ENCODE measurements around the gene NOP9.

The NOP9 gene

DNA sequence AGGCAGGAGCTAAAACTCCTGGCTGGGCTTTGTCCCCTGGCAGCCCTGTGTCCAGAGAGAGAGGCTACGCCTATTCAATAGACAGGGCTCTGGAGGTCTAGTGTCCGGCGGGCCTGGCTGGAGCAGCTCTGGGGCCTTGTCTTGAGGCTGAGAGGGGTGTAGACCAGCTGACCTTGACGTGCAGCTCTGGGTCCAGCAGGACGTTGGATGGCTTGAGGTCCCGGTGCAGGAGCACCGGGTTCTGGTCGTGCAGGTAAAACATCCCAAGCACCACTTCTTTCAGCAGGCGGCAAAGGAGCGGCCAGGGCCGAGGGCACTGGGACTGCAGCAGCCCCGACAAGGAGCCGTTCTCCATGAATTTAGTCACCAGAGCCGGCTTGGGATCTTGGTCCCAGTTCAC lies 39.2 kb downstream of the NOP9 start:
- Histone ChIP-seq H3K9ac (no peak overlapping the region), H3K27me3 (ENCODE audit: control insufficient read depth, insufficient read depth, low read length) (no peaks in the 10 kb centered on the region), H3K27ac (no peak overlapping the region), H3K36me3 (ENCODE audit: control insufficient read depth, insufficient read depth, low read length) (no peaks in the 10 kb centered on the region), H3K4me3 (ENCODE audit: low read depth, low read length) (no peak overlapping the region), H3K9me3 (ENCODE audit: control insufficient read depth, low read length) (no peaks in the 10 kb centered on the region), H2AFZ (no peak overlapping the region), H3K79me2 (no peaks in the 10 kb centered on the region), H3K4me1 (peaks cover 3% of the 10 kb centered on the region), H3K4me2 (ENCODE audit: low read length) (peak overlapping the region; percentile 42)
- TF ChIP-seq, protein P1, sequence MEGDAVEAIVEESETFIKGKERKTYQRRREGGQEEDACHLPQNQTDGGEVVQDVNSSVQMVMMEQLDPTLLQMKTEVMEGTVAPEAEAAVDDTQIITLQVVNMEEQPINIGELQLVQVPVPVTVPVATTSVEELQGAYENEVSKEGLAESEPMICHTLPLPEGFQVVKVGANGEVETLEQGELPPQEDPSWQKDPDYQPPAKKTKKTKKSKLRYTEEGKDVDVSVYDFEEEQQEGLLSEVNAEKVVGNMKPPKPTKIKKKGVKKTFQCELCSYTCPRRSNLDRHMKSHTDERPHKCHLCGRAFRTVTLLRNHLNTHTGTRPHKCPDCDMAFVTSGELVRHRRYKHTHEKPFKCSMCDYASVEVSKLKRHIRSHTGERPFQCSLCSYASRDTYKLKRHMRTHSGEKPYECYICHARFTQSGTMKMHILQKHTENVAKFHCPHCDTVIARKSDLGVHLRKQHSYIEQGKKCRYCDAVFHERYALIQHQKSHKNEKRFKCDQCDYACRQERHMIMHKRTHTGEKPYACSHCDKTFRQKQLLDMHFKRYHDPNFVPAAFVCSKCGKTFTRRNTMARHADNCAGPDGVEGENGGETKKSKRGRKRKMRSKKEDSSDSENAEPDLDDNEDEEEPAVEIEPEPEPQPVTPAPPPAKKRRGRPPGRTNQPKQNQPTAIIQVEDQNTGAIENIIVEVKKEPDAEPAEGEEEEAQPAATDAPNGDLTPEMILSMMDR (IDR thresholded peaks at IDR 0.05) = no peak

DNA sequence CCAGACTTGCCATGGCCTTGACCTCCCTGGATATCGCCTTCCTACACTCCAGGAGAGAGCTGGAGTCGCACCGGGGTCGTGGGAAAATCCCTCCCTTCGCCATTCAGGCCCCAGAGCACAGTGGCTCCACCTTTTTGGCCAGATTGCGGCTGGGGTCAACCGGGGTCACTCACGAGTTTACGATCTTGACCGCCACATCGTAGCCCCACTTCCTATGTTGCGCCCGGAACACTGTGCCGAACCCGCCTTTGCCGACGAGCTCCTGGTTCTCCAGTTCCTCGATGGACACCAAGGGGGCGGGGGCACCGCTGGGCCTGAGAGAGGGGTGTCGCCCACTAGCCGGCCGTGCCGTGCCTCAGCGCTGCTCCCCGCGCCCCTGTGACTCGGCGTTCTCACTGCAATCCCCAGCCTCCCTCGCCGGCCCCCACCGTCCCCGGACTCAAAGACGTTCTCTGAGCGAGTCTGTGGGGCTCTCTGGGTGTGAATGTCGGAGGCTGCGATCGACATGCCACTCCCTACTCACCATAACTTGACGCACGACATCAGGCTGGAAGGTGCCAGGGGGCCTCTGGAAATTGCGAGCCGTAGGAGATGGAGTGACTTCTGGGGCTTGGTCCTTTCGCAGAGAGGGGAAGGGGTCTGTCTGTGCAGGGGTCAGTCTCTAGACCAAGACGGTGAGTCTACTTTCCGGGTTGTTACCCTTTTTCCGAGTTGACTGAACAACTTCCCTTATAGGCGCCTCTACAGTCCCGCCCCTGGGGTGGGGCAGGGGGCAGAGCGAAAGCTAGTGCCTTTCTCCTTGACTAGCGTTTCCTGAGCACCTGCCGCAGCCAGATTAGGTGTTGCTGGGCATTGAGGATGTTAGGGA lies 39.9 kb downstream of the NOP9 start, which contains the start of gene RIPK3:
Gene RIPK3, minus strand, starts transcription at position 708 of the 868 bp plus-strand sequence. Its CDS starts 165 bp downstream, at position 543.
- Histone ChIP-seq H3K9ac (no peak within 1 kb of the TSS), H3K4me1 (peaks cover 2% of the 10 kb centered on the region), H3K27me3 (ENCODE audit: control insufficient read depth, insufficient read depth, low read length) (no peaks in the 10 kb centered on the region), H3K9me3 (ENCODE audit: control insufficient read depth, low read length) (no peaks in the 10 kb centered on the region), H3K36me3 (ENCODE audit: control insufficient read depth, insufficient read depth, low read length) (no peaks in the 10 kb centered on the region), H3K4me3 (ENCODE audit: low read depth, low read length) (peak within 1 kb of the TSS; percentile 13), H3K27ac (peak within 1 kb of the TSS; percentile 7), H2AFZ (peak within 1 kb of the TSS; percentile 70), H3K79me2 (no peaks in the 10 kb centered on the region), H3K4me2 (ENCODE audit: low read length) (peak within 1 kb of the TSS; percentile 42)
- TF ChIP-seq, protein P1 (IDR thresholded peaks at IDR 0.05) = no peak

DNA sequence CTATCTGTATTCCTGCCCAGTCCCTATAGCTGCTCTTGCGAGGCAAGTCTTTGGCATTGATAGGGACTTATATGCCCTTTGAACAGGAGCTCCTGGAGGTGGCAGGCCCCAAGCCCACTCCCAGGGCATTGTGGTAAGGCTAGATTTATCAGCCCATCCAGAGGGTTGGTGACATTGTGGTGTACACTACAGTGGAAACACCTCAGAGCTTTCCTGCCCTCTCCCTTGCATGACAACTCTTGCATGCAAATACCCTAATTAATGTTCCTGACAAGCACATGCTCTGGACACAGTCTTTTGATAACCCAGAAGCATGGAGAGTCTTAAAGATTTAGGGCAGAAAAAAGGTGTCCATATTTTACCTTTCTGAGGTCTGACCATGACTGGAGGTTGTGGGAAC lies 41.0 kb downstream of the NOP9 start:
- H3K27me3 ChIP-seq (ENCODE audit: control insufficient read depth, insufficient read depth, low read length) = no peaks in the 10 kb centered on the region
- H2AFZ ChIP-seq = no peak overlapping the region
- TF ChIP-seq, protein P1 (IDR thresholded peaks at IDR 0.05) = no peak
- no peaks in the 10 kb centered on the region for H3K79me2 ChIP-seq
- H3K4me3 ChIP-seq (ENCODE audit: low read depth, low read length) = no peak overlapping the region
- H3K9ac ChIP-seq = no peak overlapping the region
- H3K4me2 ChIP-seq (ENCODE audit: low read length) = no peak overlapping the region
- no peaks in the 10 kb centered on the region for H3K9me3 ChIP-seq (ENCODE audit: control insufficient read depth, low read length)
- H3K27ac ChIP-seq = no peak overlapping the region
- no peaks in the 10 kb centered on the region for H3K36me3 ChIP-seq (ENCODE audit: control insufficient read depth, insufficient read depth, low read length)
- H3K4me1 ChIP-seq = no peaks in the 10 kb centered on the region

DNA sequence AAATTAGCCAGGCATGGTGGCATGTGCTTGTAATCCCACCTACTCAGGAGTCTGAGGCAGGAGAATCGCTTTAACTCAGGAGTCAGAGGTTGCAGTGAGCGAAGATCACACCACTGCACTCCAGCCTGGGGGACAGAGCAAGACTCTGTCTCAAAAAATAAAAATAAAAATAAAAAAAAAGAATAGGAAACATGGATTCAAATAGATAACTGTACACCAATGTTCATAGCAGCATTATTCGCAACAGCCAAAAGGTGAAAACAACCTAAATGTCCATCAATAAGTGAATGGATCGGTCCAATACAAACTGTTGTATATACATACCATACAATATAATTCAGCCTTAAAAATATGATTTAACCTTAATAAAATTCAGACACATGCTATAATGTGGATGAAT lies 43.2 kb downstream of the NOP9 start:
- Histone ChIP-seq H3K36me3 (ENCODE audit: control insufficient read depth, insufficient read depth, low read length) (no peaks in the 10 kb centered on the region), H3K4me3 (ENCODE audit: low read depth, low read length) (no peak overlapping the region), H3K27ac (no peak overlapping the region), H3K9ac (no peak overlapping the region), H3K4me2 (ENCODE audit: low read length) (no peak overlapping the region), H3K27me3 (ENCODE audit: control insufficient read depth, insufficient read depth, low read length) (no peaks in the 10 kb centered on the region), H2AFZ (no peak overlapping the region), H3K79me2 (no peaks in the 10 kb centered on the region), H3K9me3 (ENCODE audit: control insufficient read depth, low read length) (no peaks in the 10 kb centered on the region), H3K4me1 (no peaks in the 10 kb centered on the region)
- TF ChIP-seq, protein P1 (IDR thresholded peaks at IDR 0.05) = no peak
